Tibial artery (tissue), 4 donors: ENCODE measurements around the gene CLRN3.

ENCODE experiments used
- DNase-seq, 2 donors: peaks; one replicate each; pipeline ENCODE4 v3.0.0-alpha.2; 2019
- H3K27ac ChIP-seq, 2 donors: fragments of 200-600 bp; sonication (generic) in 1 of 2; 1 replicate in 1 of 2; 2 replicates in 1 of 2; pipeline ENCODE4 v1.5.1; 2018 to 2019; ENCODE audit warnings: mild to moderate bottlenecking in 1 of 2
- H3K27me3 ChIP-seq, 2 donors: fragments of 200-600 bp; sonication (generic) in 1 of 2; one replicate each; pipeline versions ENCODE4 v1.5.1 to v1.6.0; 2016 to 2019
- H3K36me3 ChIP-seq, 3 donors: fragments of 200-600 bp; sonication (generic) in 2 of 3; one replicate each; pipeline ENCODE4 v1.5.1; 2016 to 2019; ENCODE audit warnings: mild to moderate bottlenecking in 2 of 3
- H3K4me1 ChIP-seq, 4 donors: fragments of 200-600 bp; sonication (generic) in 2 of 4; 1 replicate in 3 of 4; 2 replicates in 1 of 4; pipeline ENCODE4 v1.5.1; 2016 to 2019
- H3K4me3 ChIP-seq, 2 donors: fragments of 200-600 bp; sonication (generic) in 1 of 2; 1 replicate in 1 of 2; 2 replicates in 1 of 2; pipeline ENCODE4 v1.5.1; 2018 to 2019; ENCODE audit warnings: mild to moderate bottlenecking in 2 of 2
- H3K9me3 ChIP-seq, 3 donors: fragments of 200-600 bp; sonication (generic) in 1 of 3; one replicate each; pipeline ENCODE4 v1.5.1; 2016 to 2019
- CTCF ChIP-seq, 2 experiments: fragments of 200-600 bp in 1 of 2; fragments of 450-650 bp in 1 of 2; IDR thresholded peaks; one replicate each; pipeline ENCODE4 v1.5.1; 2017 to 2019; ENCODE audit warnings: antibody characterized with exemption in 2 of 2, mild to moderate bottlenecking in 1 of 2, moderate library complexity in 1 of 2
- intact Hi-C: fragments of 100-400 bp; cut with DNase I; formaldehyde crosslinking; loops from one replicate; pipeline ENCODE4 v1.15.0; 2023; ENCODE audit warnings: low total_unique reads

CLRN3 gene

DNA sequence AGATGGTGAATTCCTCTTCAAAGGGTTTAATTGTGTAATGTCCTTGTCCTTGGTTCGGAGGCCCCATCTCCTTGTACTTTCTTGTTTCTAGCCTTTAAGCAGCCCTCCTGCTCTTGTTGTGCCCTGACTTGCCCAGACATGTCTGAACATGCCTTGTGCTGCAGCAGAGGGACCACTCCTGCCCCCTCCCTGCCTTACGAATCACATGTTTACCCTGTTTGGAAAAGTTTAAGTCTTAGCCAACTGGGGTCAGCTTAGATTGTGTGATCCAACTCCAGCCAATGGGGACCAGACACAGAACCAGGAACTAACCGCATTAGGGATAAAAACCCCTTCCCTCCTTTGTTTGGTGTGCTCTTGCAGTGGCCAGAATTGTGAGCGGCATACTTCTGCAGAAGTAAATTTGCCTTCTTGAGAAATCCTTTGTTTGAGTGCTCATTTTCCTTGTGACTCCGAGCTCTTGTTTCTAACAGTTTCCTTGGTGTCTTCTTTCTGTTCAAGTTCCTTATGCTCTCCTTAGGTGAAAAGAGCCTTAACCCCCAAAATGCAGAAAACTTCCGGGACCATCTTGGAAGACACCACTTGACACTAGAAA is 29.4 kb downstream of the CLRN3 start:
- Histone ChIP-seq H3K36me3 (no peaks in the 10 kb centered on the region), H3K27ac (no peak overlapping the region), H3K27me3 (no peaks in the 10 kb centered on the region), H3K9me3 (no peaks in the 10 kb centered on the region), H3K4me1 (no peaks in the 10 kb centered on the region), H3K4me3 (no peak overlapping the region)
- no peak for TF ChIP-seq CTCF (IDR thresholded peaks at IDR 0.05)
- DNase-seq = no peak
- intact Hi-C loops = no loop called here

GRCh38 chr10:127860592-127860991 is 32.1 kb downstream of the CLRN3 start:
- no peak for DNase-seq
- intact Hi-C loops = no loop called here
- Histone ChIP-seq H3K27ac (no peak overlapping the region), H3K4me1 (no peaks in the 10 kb centered on the region), H3K4me3 (no peak overlapping the region), H3K9me3 (no peaks in the 10 kb centered on the region), H3K27me3 (no peaks in the 10 kb centered on the region), H3K36me3 (no peaks in the 10 kb centered on the region)
- TF ChIP-seq CTCF (IDR thresholded peaks at IDR 0.05) = no peak

GRCh38 chr10:127855976-127856375 is 36.8 kb downstream of the CLRN3 start:
- peaks cover 0 to 13% of the 10 kb centered on the region in 2 donors for H3K27me3 ChIP-seq
- TF ChIP-seq CTCF (IDR thresholded peaks at IDR 0.05) = no peak
- no peaks in the 10 kb centered on the region for H3K9me3 ChIP-seq
- no peak for DNase-seq
- no peak overlapping the region for H3K4me3 ChIP-seq
- peaks cover 0 to 3% (median 0%) of the 10 kb centered on the region in 4 donors for H3K4me1 ChIP-seq
- intact Hi-C loops = no loop called here
- no peaks in the 10 kb centered on the region for H3K36me3 ChIP-seq
- H3K27ac ChIP-seq = no peak overlapping the region

DNA sequence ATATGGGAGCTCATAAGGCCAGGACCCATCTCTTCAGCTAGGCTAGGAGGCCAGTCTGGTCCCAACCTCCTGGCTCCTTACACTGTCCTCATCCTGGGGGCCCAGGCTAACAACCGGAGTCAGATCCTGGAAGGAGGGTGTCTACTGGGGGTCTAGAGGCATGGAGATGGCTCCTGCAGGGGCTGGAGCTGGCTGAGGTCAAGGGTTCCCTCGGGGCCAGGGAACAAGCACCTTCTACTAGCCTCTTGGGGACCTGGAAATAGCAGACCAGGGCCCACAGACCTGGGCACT is 37.2 kb downstream of the CLRN3 start:
- Histone ChIP-seq H3K36me3 (no peaks in the 10 kb centered on the region), H3K27ac (no peak overlapping the region), H3K4me1 (peaks cover 0 to 3% (median 0%) of the 10 kb centered on the region in 4 donors), H3K27me3 (peaks cover 0 to 13% of the 10 kb centered on the region in 2 donors), H3K9me3 (no peaks in the 10 kb centered on the region), H3K4me3 (no peak overlapping the region)
- intact Hi-C loops = no loop called here
- DNase-seq = no peak
- TF ChIP-seq CTCF (IDR thresholded peaks at IDR 0.05) = no peak

DNA sequence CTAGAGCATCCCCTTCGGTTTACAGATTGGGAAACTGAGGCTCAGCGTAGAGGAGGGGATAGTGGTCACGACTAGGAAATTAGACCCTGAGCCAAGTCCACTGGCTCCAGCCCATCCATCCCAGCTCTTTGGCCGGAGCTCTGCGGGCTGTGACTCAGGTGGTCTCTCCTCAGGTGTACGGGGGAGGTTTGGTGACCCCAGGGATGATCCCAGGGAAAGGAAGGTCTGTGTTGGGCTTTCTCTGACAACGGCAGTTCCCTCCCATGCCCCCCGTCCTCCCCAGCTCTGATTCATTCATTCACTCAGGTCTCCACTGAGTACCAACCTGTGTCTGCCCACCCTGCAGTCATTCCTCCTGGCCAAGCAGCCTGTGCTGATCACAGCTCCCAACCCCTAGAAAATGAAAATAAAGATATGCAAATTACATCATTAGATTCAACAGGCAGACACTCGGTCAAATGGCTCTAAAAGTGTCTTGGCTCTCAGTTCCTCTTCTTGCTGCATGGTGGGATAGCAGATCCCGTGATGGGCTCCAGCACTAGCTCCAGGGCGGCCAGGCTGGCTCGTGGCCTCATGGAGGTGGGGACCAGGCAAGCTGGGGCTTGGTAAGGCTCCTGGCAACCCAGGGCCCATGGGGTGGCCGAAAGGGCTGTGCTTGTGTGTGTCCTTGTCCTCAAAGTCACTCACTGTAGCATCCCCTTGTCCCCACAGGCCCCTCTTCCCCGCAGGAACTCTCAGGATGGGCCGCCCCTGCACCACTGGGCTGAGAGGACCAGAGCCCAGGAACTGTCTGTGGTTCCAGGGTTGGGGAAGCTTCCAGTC is 37.8 kb downstream of the CLRN3 start:
- Histone ChIP-seq H3K4me1 (peaks cover 0 to 3% (median 0%) of the 10 kb centered on the region in 4 donors), H3K27ac (no peak overlapping the region), H3K4me3 (no peak overlapping the region), H3K36me3 (no peaks in the 10 kb centered on the region), H3K9me3 (no peaks in the 10 kb centered on the region), H3K27me3 (peaks cover 0 to 13% of the 10 kb centered on the region in 2 donors)
- no peak for TF ChIP-seq CTCF (IDR thresholded peaks at IDR 0.05)
- intact Hi-C loops = no loop called here
- no peak for DNase-seq
